Fibroblast of the aortic adventitia (primary cell): ENCODE data around the gene KDM4F. TPM values are rescaled to one million over a fixed set of nuclear protein-coding genes. Genes with fewer than 3 reads are reported as not detected.

Experiments used
- DNase-seq: peaks from one replicate; pipeline ENCODE4 v3.0.0-alpha.2; 2010; ENCODE audit warnings: low read depth
- H3K4me3 ChIP-seq: 2 replicates; pipeline ENCODE4 v1.5.1; 2011; ENCODE audit warnings: low read depth, mild to moderate bottlenecking, control low read depth, low read length, moderate library complexity
- CTCF ChIP-seq: IDR thresholded peaks from 2 replicates; pipeline ENCODE4 v1.5.1; 2011; ENCODE audit warnings: mild to moderate bottlenecking, low read length, control low read depth, inconsistent platforms; ENCODE audit not compliant: insufficient read depth
- total RNA-seq: library from RNA; depleted of rRNA; stranded (reverse); fragments of >200 nt; gene quantifications from 2 replicates; pipeline ENCODE4 v1.2.3, GENCODE V29; 2012; ENCODE audit warnings: low replicate concordance

Gene KDM4F
- total RNA-seq, 1 donor, result not detected

GRCh38 chr11:95098826-95099225 lies 49.6 kb downstream of the KDM4F start:
- no peak overlapping the region for H3K4me3 ChIP-seq
- no peak for TF ChIP-seq CTCF
- DNase-seq, result no peak

- no peak for DNase-seq
- H3K4me3 ChIP-seq, result no peak overlapping the region
- TF ChIP-seq CTCF, result no peak
Observed at GRCh38 chr11:95100191-95100648, 51.0 kb downstream of the KDM4F start.

Other genes with a start within 250 kb of the KDM4F start
- gene CWC15, start 75.9 kb upstream of the KDM4F start, total RNA-seq, result 48.4 and 61.7 TPM in 2 replicates
- gene KDM4D, start 75.7 kb upstream of the KDM4F start, total RNA-seq, result 0.08 and 1.1 TPM in 2 replicates
- not detected in 2 replicates for gene KDM4E, start 24.2 kb upstream of the KDM4F start, total RNA-seq
- 6.9 and 23.9 TPM in 2 replicates for gene SRSF8, start 17.5 kb downstream of the KDM4F start, total RNA-seq
- 17.6 and 39.8 TPM in 2 replicates for gene ENDOD1, start 40.4 kb downstream of the KDM4F start, total RNA-seq
- 48.8 and 74.2 TPM in 2 replicates for gene SESN3, start 181.8 kb downstream of the KDM4F start, total RNA-seq